ENCODE results near the gene LRCH1.

GRCh38 chr13:46738766-46739165, 185.8 kb downstream of the LRCH1 start:
- TF ChIP-seq CTCF (conservative IDR thresholded peaks at IDR 0.05; ENCODE audit: low read depth in 2 of 2) (no peak), ETS1 (IDR thresholded peaks at IDR 0.05) (no peak), REST (IDR thresholded peaks at IDR 0.05; ENCODE audit: unreplicated experiment) (no peak), EZH2 (IDR thresholded peaks at IDR 0.05; ENCODE audit: low read depth, unreplicated experiment) (no peak), NANOG (IDR thresholded peaks at IDR 0.05; ENCODE audit: borderline replicate concordance) (no peak), POLR2AphosphoS5 (IDR thresholded peaks at IDR 0.05; ENCODE audit: low read depth) (no peak), CREB1 (CRISPR knock-in tag; IDR thresholded peaks at IDR 0.05; ENCODE audit: low read depth) (no peak), EZH2phosphoT487 (IDR thresholded peaks at IDR 0.05; ENCODE audit: unreplicated experiment) (no peak), JUNB (IDR thresholded peaks at IDR 0.05; ENCODE audit: unreplicated experiment) (no peak), ZNF462 (CRISPR knock-in tag; IDR thresholded peaks at IDR 0.05) (no peak), STAT1 (IDR thresholded peaks at IDR 0.05; ENCODE audit: unreplicated experiment) (no peak), ZNF114 (CRISPR knock-in tag; IDR thresholded peaks at IDR 0.05) (no peak)
